Naive thymus-derived CD8-positive, alpha-beta T cell (primary cell): ENCODE data around the gene SLC17A4. TPM values are rescaled to one million over a fixed set of nuclear protein-coding genes. Genes with fewer than 3 reads are reported as not detected.

Experiments
- ATAC-seq, 2 donors: fragments of 150-1000 bp; cut with Tn5 transposase in 1 of 2; sonication (Bioruptor Pico), chemical (Tn5 transposase) in 1 of 2; 1 replicate in 1 of 2; 2 replicates in 1 of 2; pipeline ENCODE4 v1.10.0; 2021; ENCODE audit warnings: mild to moderate bottlenecking in 2 of 2, moderate library complexity in 2 of 2
- POLR2A ChIA-PET: fragments of 350-600 bp; sonication (Branson Sonifier 250); formaldehyde crosslinking; loops from one replicate; lab custom pipeline; 2021; ENCODE audit warnings: antibody characterized with exemption; lab: Charles Lee
- DNase-seq, 10 donors: peaks; one replicate each; pipeline versions ENCODE4 v3.0.0 to v3.0.0-alpha.2; 2020 to 2022
- H3K27ac Mint-ChIP-seq, 10 donors: one replicate each; pipeline ENCODE4 v1.8.0; 2020 to 2022; ENCODE audit warnings: mild to moderate bottlenecking in 10 of 10, mixed read lengths in 10 of 10, moderate library complexity in 4 of 10, inconsistent platforms in 1 of 10
- H3K27me3 Mint-ChIP-seq, 5 donors: one replicate each; pipeline ENCODE4 v1.8.0; 2021 to 2022; ENCODE audit warnings: mixed read lengths in 5 of 5
- H3K36me3 Mint-ChIP-seq, 3 donors: one replicate each; pipeline ENCODE4 v1.8.0; 2020 to 2022; ENCODE audit warnings: mixed read lengths in 3 of 3, mild to moderate bottlenecking in 2 of 3, inconsistent platforms in 1 of 3
- H3K4me1 Mint-ChIP-seq, 4 donors: one replicate each; pipeline ENCODE4 v1.8.0; 2021 to 2022; ENCODE audit warnings: mixed read lengths in 4 of 4
- H3K4me3 Mint-ChIP-seq, 10 donors: one replicate each; pipeline ENCODE4 v1.8.0; 2020 to 2022; ENCODE audit warnings: mild to moderate bottlenecking in 10 of 10, mixed read lengths in 10 of 10, moderate library complexity in 6 of 10, inconsistent platforms in 1 of 10
- H3K9me3 Mint-ChIP-seq, 9 donors: one replicate each; pipeline ENCODE4 v1.8.0; 2020 to 2022; ENCODE audit warnings: mixed read lengths in 9 of 9, mild to moderate bottlenecking in 3 of 9, inconsistent platforms in 1 of 9, moderate library complexity in 1 of 9
- polyA plus RNA-seq, 3 donors: library from polyadenylated mRNA; unstranded; fragments of 300-500 nt; fragmentation: Illumina TruSeq; gene quantifications; one replicate each; pipeline ENCODE4 v1.2.3, GENCODE V29; 2021
- total RNA-seq, 8 experiments: library from RNA in 2 of 8; stranded (reverse) in 2 of 8; gene quantifications; one replicate each; pipeline ENCODE4 v1.2.3 and lab custom pipeline; 2021 to 2026

Gene SLC17A4
- total RNA-seq (not detected), polyA plus RNA-seq (not detected), total RNA-seq (lab: John Stamatoyannopoulos, UW) (0 reads per million in 6 experiments)

- H3K27ac Mint-ChIP-seq, result no peak within 1 kb of the TSS
- no peaks in the 10 kb centered on the region for H3K9me3 Mint-ChIP-seq
- DNase-seq, result no peak
- peaks cover 0 to 14% (median 0%) of the 10 kb centered on the region in 5 donors for H3K27me3 Mint-ChIP-seq
- H3K36me3 Mint-ChIP-seq, result no peaks in the 10 kb centered on the region
- POLR2A ChIA-PET, result no interaction called here
- H3K4me1 Mint-ChIP-seq, result peaks cover 0 to 4% (median under 1%) of the 10 kb centered on the region in 4 donors
- H3K4me3 Mint-ChIP-seq, result no peak within 1 kb of the TSS
- no peak for ATAC-seq
Observed at GRCh38 chr6:25754535-25754934, at the start of gene SLC17A4. Gene SLC17A4 (plus strand): TSS chr6:25754742. CDS start chr6:25761963, 7,221 bp downstream.

GRCh38 chr6:25706314-25707014, 48.1 kb upstream of the SLC17A4 start:
- Mint-ChIP-seq H3K4me3 (no peak overlapping the region), H3K9me3 (no peaks in the 10 kb centered on the region), H3K36me3 (no peaks in the 10 kb centered on the region), H3K4me1 (no peaks in the 10 kb centered on the region), H3K27ac (peak overlapping the region in 2 of 10 donors; percentile 11 to 15), H3K27me3 (peaks cover 0 to 23% (median 10%) of the 10 kb centered on the region in 5 donors)
- DNase-seq (no peak), ATAC-seq (no peak)
- POLR2A ChIA-PET, result no interaction called here

- Mint-ChIP-seq H3K4me1 (no peaks in the 10 kb centered on the region), H3K27ac (no peak overlapping the region), H3K9me3 (no peaks in the 10 kb centered on the region), H3K36me3 (no peaks in the 10 kb centered on the region), H3K4me3 (no peak overlapping the region), H3K27me3 (peaks cover 0 to 14% (median 7%) of the 10 kb centered on the region in 5 donors)
- no peak for ATAC-seq
- POLR2A ChIA-PET, result no interaction called here
- DNase-seq, result no peak
Observed at GRCh38 chr6:25709761-25710160, 44.8 kb upstream of the SLC17A4 start.

GRCh38 chr6:25710287-25710686, 44.3 kb upstream of the SLC17A4 start:
- Mint-ChIP-seq H3K36me3 (no peaks in the 10 kb centered on the region), H3K9me3 (no peaks in the 10 kb centered on the region), H3K4me3 (no peak overlapping the region), H3K27me3 (peaks cover 0 to 11% (median 7%) of the 10 kb centered on the region in 5 donors), H3K27ac (no peak overlapping the region), H3K4me1 (no peaks in the 10 kb centered on the region)
- no peak for DNase-seq
- POLR2A ChIA-PET, result no interaction called here
- no peak for ATAC-seq

- Mint-ChIP-seq H3K4me1 (no peaks in the 10 kb centered on the region), H3K27ac (no peak overlapping the region), H3K4me3 (no peak overlapping the region), H3K27me3 (peaks cover 0 to 11% (median 0%) of the 10 kb centered on the region in 5 donors), H3K9me3 (no peaks in the 10 kb centered on the region), H3K36me3 (no peaks in the 10 kb centered on the region)
- POLR2A ChIA-PET, result no interaction called here
- no peak for ATAC-seq
- DNase-seq, result no peak
Observed at GRCh38 chr6:25713824-25714223, 40.7 kb upstream of the SLC17A4 start.

GRCh38 chr6:25714765-25715164, 39.8 kb upstream of the SLC17A4 start:
- H3K9me3 Mint-ChIP-seq, result no peaks in the 10 kb centered on the region
- H3K4me1 Mint-ChIP-seq, result no peaks in the 10 kb centered on the region
- no peak overlapping the region for H3K27ac Mint-ChIP-seq
- ATAC-seq (no peak), DNase-seq (no peak)
- H3K4me3 Mint-ChIP-seq, result no peak overlapping the region
- no peaks in the 10 kb centered on the region for H3K36me3 Mint-ChIP-seq
- POLR2A ChIA-PET, result no interaction called here
- H3K27me3 Mint-ChIP-seq, result peaks cover 0 to 11% (median 0%) of the 10 kb centered on the region in 5 donors

- Mint-ChIP-seq H3K36me3 (no peaks in the 10 kb centered on the region), H3K27me3 (peaks cover 0 to 11% (median 4%) of the 10 kb centered on the region in 5 donors), H3K27ac (no peak overlapping the region), H3K9me3 (no peaks in the 10 kb centered on the region), H3K4me1 (no peaks in the 10 kb centered on the region), H3K4me3 (no peak overlapping the region)
- POLR2A ChIA-PET, result no interaction called here
- ATAC-seq (no peak), DNase-seq (no peak)
Observed at GRCh38 chr6:25715794-25716193, 38.7 kb upstream of the SLC17A4 start.

- peak in 2 of 10 donors; percentile 8 to 18 for DNase-seq
- H3K36me3 Mint-ChIP-seq, result no peaks in the 10 kb centered on the region
- no peaks in the 10 kb centered on the region for H3K9me3 Mint-ChIP-seq
- no peaks in the 10 kb centered on the region for H3K4me1 Mint-ChIP-seq
- POLR2A ChIA-PET, result no interaction called here
- ATAC-seq, result no peak
- no peak overlapping the region for H3K27ac Mint-ChIP-seq
- H3K4me3 Mint-ChIP-seq, result no peak overlapping the region
- H3K27me3 Mint-ChIP-seq, result peaks cover 3 to 11% (median 9%) of the 10 kb centered on the region in 5 donors
Observed at GRCh38 chr6:25717866-25718740, 36.4 kb upstream of the SLC17A4 start.

GRCh38 chr6:25726122-25726911, 28.2 kb upstream of the SLC17A4 start:
- Mint-ChIP-seq H3K9me3 (no peaks in the 10 kb centered on the region), H3K36me3 (peaks cover 0 to 5% (median 0%) of the 10 kb centered on the region in 3 donors), H3K27me3 (peaks cover 14 to 43% (median 27%) of the 10 kb centered on the region in 5 donors), H3K27ac (peak overlapping the region in 1 of 10 donors; percentile 65), H3K4me3 (no peak overlapping the region), H3K4me1 (no peaks in the 10 kb centered on the region)
- no peak for ATAC-seq
- DNase-seq, result no peak
- POLR2A ChIA-PET, result no interaction called here

GRCh38 chr6:25727028-25727427, 27.5 kb upstream of the SLC17A4 start:
- Mint-ChIP-seq H3K36me3 (peaks cover 0 to 7% (median 0%) of the 10 kb centered on the region in 3 donors), H3K27me3 (peaks cover 14 to 46% (median 32%) of the 10 kb centered on the region in 5 donors), H3K4me3 (no peak overlapping the region), H3K27ac (peak overlapping the region in 1 of 10 donors; percentile 65), H3K4me1 (no peaks in the 10 kb centered on the region), H3K9me3 (peaks cover 0 to 1% (median 0%) of the 10 kb centered on the region in 9 donors)
- no peak for ATAC-seq
- DNase-seq, result no peak
- POLR2A ChIA-PET, result no interaction called here

GRCh38 chr6:25730907-25731306, 23.6 kb upstream of the SLC17A4 start:
- POLR2A ChIA-PET, result no interaction called here
- Mint-ChIP-seq H3K4me1 (no peaks in the 10 kb centered on the region), H3K9me3 (peaks cover 0 to 6% (median 3%) of the 10 kb centered on the region in 9 donors), H3K36me3 (peaks cover 0 to 13% (median 0%) of the 10 kb centered on the region in 3 donors), H3K27ac (no peak overlapping the region), H3K4me3 (no peak overlapping the region), H3K27me3 (peaks cover 23 to 68% (median 51%) of the 10 kb centered on the region in 5 donors)
- no peak for DNase-seq
- no peak for ATAC-seq

- H3K27ac Mint-ChIP-seq, result no peak overlapping the region
- H3K27me3 Mint-ChIP-seq, result peaks cover 29 to 76% (median 57%) of the 10 kb centered on the region in 5 donors
- POLR2A ChIA-PET, result no interaction called here
- DNase-seq, result no peak
- ATAC-seq, result no peak
- H3K4me1 Mint-ChIP-seq, result no peaks in the 10 kb centered on the region
- no peak overlapping the region for H3K4me3 Mint-ChIP-seq
- peaks cover 0 to 20% (median 3%) of the 10 kb centered on the region in 3 donors for H3K36me3 Mint-ChIP-seq
- peaks cover 0 to 13% (median 4%) of the 10 kb centered on the region in 9 donors for H3K9me3 Mint-ChIP-seq
Observed at GRCh38 chr6:25731721-25732120, 22.8 kb upstream of the SLC17A4 start.
